Esophagus squamous epithelium (tissue), 5 donors: ENCODE measurements around the gene CAV3. TPM values are rescaled to one million over a fixed set of nuclear protein-coding genes. Genes with fewer than 3 reads are reported as not detected.
"Not testable (repeated sequence)": the region's sequence is repeated elsewhere in the genome, so short reads cannot be mapped to it uniquely, and the experiment has no call there.

Experiments used
- DNase-seq: peaks from one replicate; lab custom pipeline; 2025; lab: John Stamatoyannopoulos, UW
- H3K27ac ChIP-seq, 4 donors: fragments of 200-600 bp; sonication (generic); one replicate each; pipeline ENCODE4 v1.5.1; 2016 to 2019; ENCODE audit warnings: mild to moderate bottlenecking in 1 of 4
- H3K27me3 ChIP-seq, 4 donors: fragments of 200-600 bp; sonication (generic); 1 replicate in 3 of 4; 2 replicates in 1 of 4; pipeline versions ENCODE4 v1.5.1 to v1.6.0; 2017 to 2021; ENCODE audit warnings: antibody characterized with exemption in 1 of 4
- H3K36me3 ChIP-seq, 3 donors: fragments of 200-600 bp; sonication (generic); one replicate each; pipeline ENCODE4 v1.5.1; 2016 to 2019
- H3K4me1 ChIP-seq, 3 donors: fragments of 200-600 bp; sonication (generic); one replicate each; pipeline ENCODE4 v1.5.1; 2017 to 2019
- H3K4me3 ChIP-seq, 4 donors: fragments of 200-600 bp; sonication (generic); 1 replicate in 3 of 4; 2 replicates in 1 of 4; pipeline ENCODE4 v1.5.1; 2016 to 2019; ENCODE audit warnings: mild to moderate bottlenecking in 2 of 4, moderate library complexity in 1 of 4
- H3K9me3 ChIP-seq, 3 donors: fragments of 200-600 bp; sonication (generic); one replicate each; pipeline ENCODE4 v1.5.1; 2016 to 2019
- POLR2A ChIP-seq, 4 donors: fragments of 450-650 bp; IDR thresholded peaks; one replicate each; pipeline ENCODE4 v1.6.1; 2017; ENCODE audit warnings: antibody characterized with exemption in 4 of 4, mild to moderate bottlenecking in 4 of 4, moderate library complexity in 3 of 4
- WGBS, 2 donors: methylation state at CpG; one replicate each; pipeline ENCODE4 v1.1.5; 2018; 5-methylcytosine and 5-hydroxymethylcytosine counted together
- intact Hi-C: fragments of 100-400 bp; cut with DNase I; formaldehyde crosslinking; loops from one replicate; pipeline ENCODE4 v1.15.0; 2022
- total RNA-seq, 4 donors: library from RNA; depleted of rRNA; stranded (reverse); fragments of >200 nt; gene quantifications; one replicate each; pipeline ENCODE4 v1.1.0, GENCODE V29; 2016
- TF ChIP-seq, protein P1 (sequence below), 6 experiments: fragments of 450-650 bp in 4 of 6; fragments of 200-600 bp in 2 of 6; sonication (generic) in 2 of 6; IDR thresholded peaks; one replicate each; pipeline ENCODE4 v1.5.1; 2016 to 2019; ENCODE audit warnings: antibody characterized with exemption in 6 of 6, mild to moderate bottlenecking in 4 of 6, moderate library complexity in 4 of 6
- donor health status: DM: yes; HTN: yes; CAD: no.

The CAV3 gene
- total RNA-seq, 4 donors from 2014 or later: not detected

DNA sequence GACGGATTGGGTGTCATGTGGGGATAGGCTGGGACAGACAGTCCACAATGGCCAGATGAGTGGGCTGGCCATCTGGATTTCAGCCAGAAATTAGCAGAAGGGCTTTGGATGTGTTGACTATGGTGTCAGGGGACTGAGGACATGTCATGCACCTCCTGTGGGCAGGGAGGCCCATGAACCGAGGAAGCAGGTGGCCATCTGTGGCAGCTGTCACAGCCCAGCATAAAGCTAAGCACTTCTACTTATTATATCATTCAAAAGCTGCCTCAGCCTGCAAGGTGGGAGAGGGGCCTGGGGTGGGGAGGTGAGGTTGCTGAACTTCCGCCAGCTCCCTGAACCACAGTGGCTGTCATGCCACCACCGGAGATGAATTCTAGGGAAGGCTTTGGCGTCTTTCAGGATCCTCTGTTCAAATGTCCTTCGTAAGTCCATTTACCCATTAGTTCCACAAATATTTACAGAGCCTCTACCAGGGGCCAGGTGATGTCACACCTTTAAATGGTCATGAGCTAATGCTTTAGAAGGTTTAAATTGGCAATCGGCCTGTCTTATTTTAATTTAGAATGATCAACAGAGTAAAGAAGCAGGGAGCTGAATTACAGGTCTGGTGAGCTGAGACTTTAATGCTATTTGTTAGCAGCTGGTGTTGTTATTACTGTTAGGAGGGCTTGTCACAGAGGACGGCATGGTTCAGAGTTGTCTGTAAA is 23.6 kb upstream of the CAV3 start:
- no peak overlapping the region for H3K4me3 ChIP-seq
- no peaks in the 10 kb centered on the region for H3K9me3 ChIP-seq
- H3K36me3 ChIP-seq: no peaks in the 10 kb centered on the region
- no peak for TF ChIP-seq POLR2A (IDR thresholded peaks at IDR 0.05)
- TF ChIP-seq, protein P1, sequence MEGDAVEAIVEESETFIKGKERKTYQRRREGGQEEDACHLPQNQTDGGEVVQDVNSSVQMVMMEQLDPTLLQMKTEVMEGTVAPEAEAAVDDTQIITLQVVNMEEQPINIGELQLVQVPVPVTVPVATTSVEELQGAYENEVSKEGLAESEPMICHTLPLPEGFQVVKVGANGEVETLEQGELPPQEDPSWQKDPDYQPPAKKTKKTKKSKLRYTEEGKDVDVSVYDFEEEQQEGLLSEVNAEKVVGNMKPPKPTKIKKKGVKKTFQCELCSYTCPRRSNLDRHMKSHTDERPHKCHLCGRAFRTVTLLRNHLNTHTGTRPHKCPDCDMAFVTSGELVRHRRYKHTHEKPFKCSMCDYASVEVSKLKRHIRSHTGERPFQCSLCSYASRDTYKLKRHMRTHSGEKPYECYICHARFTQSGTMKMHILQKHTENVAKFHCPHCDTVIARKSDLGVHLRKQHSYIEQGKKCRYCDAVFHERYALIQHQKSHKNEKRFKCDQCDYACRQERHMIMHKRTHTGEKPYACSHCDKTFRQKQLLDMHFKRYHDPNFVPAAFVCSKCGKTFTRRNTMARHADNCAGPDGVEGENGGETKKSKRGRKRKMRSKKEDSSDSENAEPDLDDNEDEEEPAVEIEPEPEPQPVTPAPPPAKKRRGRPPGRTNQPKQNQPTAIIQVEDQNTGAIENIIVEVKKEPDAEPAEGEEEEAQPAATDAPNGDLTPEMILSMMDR (IDR thresholded peaks at IDR 0.05): no peak
- no peak for DNase-seq
- no peak overlapping the region for H3K27ac ChIP-seq
- H3K4me1 ChIP-seq: peaks cover 0 to 7% (median 0%) of the 10 kb centered on the region in 3 donors
- no peaks in the 10 kb centered on the region for H3K27me3 ChIP-seq
- intact Hi-C loops: no loop called here
- WGBS, 2 donors: 72 to 78% methylated on average over 7 to 8 of the region's 8 CpGs

- intact Hi-C loops: no loop called here
- TF ChIP-seq, protein P1 (IDR thresholded peaks at IDR 0.05): no peak
- no peak for TF ChIP-seq POLR2A (IDR thresholded peaks at IDR 0.05)
- Histone ChIP-seq H3K4me3 (no peak overlapping the region), H3K27ac (no peak overlapping the region), H3K36me3 (no peaks in the 10 kb centered on the region), H3K27me3 (no peaks in the 10 kb centered on the region), H3K9me3 (no peaks in the 10 kb centered on the region), H3K4me1 (peaks cover 0 to 7% (median 0%) of the 10 kb centered on the region in 3 donors)
- no peak for DNase-seq
- WGBS, 2 donors: 28 to 44% methylated on average over 8 of the region's 9 CpGs
Observed at GRCh38 chr3:8712045-8712907, 21.3 kb upstream of the CAV3 start.

DNA sequence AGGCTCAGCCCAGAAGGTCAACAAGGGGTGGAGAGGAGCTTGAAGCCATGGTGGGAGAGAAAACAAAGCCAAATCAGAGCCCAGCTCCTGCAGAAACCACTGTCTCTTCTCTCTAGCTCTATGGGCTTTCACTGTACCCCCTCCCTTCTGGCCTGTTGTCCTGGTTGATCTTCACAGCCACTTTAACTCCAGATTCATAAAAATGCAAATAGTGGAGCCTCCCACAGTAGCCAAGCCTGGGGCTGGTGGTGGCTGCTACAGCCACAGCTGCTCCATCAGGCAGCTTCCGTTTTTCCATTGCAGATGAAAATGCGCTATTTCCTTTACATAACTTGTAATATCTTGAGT is 20.7 kb upstream of the CAV3 start:
- 31 to 58% methylated on average over 2 of the region's 2 CpGs for WGBS, 2 donors
- Histone ChIP-seq H3K27me3 (no peaks in the 10 kb centered on the region), H3K36me3 (no peaks in the 10 kb centered on the region), H3K4me1 (peaks cover 0 to 7% (median 0%) of the 10 kb centered on the region in 3 donors), H3K27ac (no peak overlapping the region), H3K4me3 (no peak overlapping the region), H3K9me3 (no peaks in the 10 kb centered on the region)
- intact Hi-C loops: no loop called here
- no peak for DNase-seq
- no peak for TF ChIP-seq POLR2A (IDR thresholded peaks at IDR 0.05)
- TF ChIP-seq, protein P1 (IDR thresholded peaks at IDR 0.05): no peak

- no peaks in the 10 kb centered on the region for H3K27me3 ChIP-seq
- H3K27ac ChIP-seq: no peak overlapping the region
- 77 to 88% methylated on average over 13 to 14 of the region's 14 CpGs for WGBS, 2 donors
- intact Hi-C loops: no loop called here
- DNase-seq: no peak
- H3K36me3 ChIP-seq: no peaks in the 10 kb centered on the region
- H3K4me1 ChIP-seq: peaks cover 0 to 7% (median 0%) of the 10 kb centered on the region in 3 donors
- H3K4me3 ChIP-seq: no peak overlapping the region
- no peak for TF ChIP-seq POLR2A (IDR thresholded peaks at IDR 0.05)
- TF ChIP-seq, protein P1 (IDR thresholded peaks at IDR 0.05): peak in 2 of 6 experiments; percentile 30 to 53
- H3K9me3 ChIP-seq: no peaks in the 10 kb centered on the region
Observed at GRCh38 chr3:8713901-8714759, 19.5 kb upstream of the CAV3 start.

- H3K27ac ChIP-seq, intact Hi-C loops, H3K27me3 ChIP-seq, H3K9me3 ChIP-seq, H3K4me1 ChIP-seq, DNase-seq, H3K4me3 ChIP-seq, H3K36me3 ChIP-seq: not testable (repeated sequence)
- 61 to 70% methylated on average over 7 to 12 of the region's 12 CpGs for WGBS, 2 donors
Observed at GRCh38 chr3:8715757-8716156, 17.8 kb upstream of the CAV3 start.
